AG08396 (cell line): Measurements from ENCODE around the gene NFE2L2.
"Not testable (repeated sequence)": the region's sequence is repeated elsewhere in the genome, so short reads cannot be mapped to it uniquely, and the experiment has no call there.

Experiments
- DNase-seq: peaks from one replicate; pipeline ENCODE4 v3.0.0; 2012; ENCODE audit warnings: low spot score, mixed read lengths

NFE2L2 gene

GRCh38 chr2:177190941-177191340, 73.6 kb downstream of the NFE2L2 start:
- no peak for DNase-seq

DNA sequence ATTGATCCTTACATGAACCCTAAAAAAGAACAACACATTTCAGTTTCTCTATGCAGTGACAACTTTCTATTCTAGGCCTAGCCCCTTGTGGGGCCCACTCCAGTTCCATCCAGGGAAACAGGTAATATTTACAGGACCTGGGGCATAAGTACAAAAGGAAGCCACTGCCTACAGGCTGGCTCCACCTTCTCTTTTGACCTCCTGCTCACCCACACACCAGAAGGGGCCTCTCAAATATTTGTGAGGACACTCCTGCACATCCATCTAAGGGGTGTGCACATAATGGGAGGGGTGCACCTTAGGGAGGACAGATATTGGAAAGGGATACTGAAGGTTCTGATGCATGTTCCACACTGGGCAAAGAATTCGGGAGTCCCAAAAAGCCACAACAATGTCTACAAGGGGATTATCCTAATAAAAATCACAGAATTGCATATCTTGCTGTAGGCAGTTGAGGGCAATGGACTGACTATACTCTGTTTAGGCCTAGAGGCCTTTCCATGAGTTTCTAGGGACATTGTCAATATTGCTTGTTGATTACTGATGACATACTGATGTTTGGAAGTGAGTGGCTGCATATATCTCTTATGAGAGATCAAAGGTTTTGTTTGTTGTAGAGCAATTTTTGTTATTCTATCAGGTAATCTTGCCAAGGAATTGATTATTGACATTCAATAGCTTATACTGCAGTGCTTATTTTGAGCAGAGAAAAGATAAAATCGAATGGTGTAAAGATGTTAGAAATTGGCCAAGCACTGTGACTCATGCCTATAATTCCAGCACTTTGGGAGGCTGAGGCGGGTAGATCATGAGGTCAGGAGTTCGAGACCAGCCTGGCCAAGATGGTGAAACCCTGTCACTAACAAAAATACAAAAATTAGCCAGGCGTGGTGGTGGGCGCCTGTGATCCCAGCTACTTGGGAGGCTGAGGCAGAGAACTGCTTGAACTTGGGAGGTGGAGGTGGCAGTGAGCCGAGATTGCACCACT, 75.8 kb downstream of the NFE2L2 start:
- DNase-seq: no peak

DNA sequence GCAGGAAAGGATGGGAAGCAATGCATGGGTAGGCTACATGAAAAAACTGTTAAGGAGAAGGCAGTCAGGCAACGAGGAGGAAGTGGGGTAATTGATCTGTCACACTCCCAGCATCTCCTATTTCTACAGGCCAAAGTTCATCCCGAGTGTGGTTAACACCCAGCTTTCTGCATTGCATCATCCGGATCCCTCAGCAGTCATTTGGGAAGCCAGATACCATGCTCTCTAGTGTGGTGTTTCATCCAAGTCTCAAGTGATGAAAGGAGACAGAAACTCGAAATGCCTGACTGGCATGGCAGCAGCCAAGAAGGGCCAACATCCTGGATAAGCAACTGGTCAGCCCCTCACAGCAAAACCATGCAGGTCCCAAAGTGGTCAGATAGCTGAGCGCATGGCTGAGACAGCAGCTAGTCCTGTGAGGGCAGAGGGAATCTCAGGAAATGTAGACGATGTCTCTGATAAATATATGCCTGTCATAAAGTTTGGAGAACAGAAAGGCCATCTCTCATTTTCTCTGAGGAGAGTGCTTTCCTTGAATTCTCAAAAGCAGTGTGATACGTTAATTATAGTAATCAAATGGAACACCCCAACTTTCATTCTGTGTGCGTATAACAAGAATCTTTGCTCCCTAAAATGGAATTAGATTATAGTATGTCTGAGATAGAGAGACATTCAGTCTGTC, 76.8 kb downstream of the NFE2L2 start:
- DNase-seq: peak; percentile 37

- not testable (repeated sequence) for DNase-seq
These were observed 78.5 kb downstream of the NFE2L2 start for GRCh38 chr2:177186038-177186437.

DNA sequence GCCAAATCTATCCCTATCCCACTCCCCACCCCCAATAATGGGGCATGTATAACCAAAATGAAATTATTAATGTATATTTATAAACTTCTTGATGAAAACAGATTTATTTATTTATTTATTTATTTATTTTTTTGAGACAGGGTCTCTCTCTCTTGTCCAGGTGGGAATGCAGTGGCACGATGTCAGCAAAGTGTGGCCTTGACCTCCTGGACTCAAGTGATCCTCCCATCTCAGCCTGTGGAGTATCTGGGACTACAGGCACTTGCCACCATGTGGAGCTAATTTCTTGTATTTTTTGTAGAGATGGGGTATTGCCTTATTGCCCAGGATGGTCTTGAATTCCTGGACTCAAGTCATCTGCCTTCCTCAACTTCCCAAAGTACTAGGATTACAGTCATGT, 79.9 kb downstream of the NFE2L2 start:
- DNase-seq: no peak

DNA sequence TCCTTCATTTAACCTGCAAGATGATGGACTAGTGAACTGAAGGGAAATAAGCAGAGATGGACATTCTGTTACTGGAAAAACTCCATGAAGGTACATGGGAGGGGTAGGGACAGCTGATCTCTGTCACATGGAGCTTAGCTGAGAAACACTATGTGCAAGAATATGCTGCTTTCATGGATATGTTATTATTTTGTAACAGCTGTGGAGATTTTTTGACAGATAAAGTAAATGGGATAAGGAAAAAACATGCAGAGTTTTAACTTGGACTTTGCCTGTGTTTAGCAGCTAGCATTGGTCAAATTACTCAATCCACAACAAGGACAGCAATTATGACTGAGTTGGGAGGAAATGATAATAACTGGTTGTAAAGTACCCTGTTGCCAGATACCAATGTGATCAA, 80.7 kb downstream of the NFE2L2 start:
- no peak for DNase-seq
